ENCODE measurements around the gene DAP. TPM values are rescaled to one million over a fixed set of nuclear protein-coding genes. Genes with fewer than 3 reads are reported as not detected.

Gene DAP
- total RNA-seq, 1 experiment from 2014 or later, result 47.2 TPM

- H4K8ac ChIP-seq (replicated peaks; ENCODE audit: insufficient read length, low read depth, low read length), result no peak overlapping the region
- no peak overlapping the region for H3K14ac ChIP-seq (ENCODE audit: insufficient read depth, low read length)
- no peak overlapping the region for H3K18ac ChIP-seq (ENCODE audit: insufficient read length, low read depth, low read length)
- no peak overlapping the region for H2BK120ac ChIP-seq (ENCODE audit: low read depth, low read length, poor library complexity, severe bottlenecking)
- no peak overlapping the region for H2BK5ac ChIP-seq (ENCODE audit: insufficient read length, low read length)
- WGBS (ENCODE audit: extremely low coverage, insufficient read length, low lambda C conversion rate), result no CpG with 5 or more reads among the region's 3 CpGs
- H3T11ph ChIP-seq (ENCODE audit: low read length), result no peak overlapping the region
- H2BK20ac ChIP-seq (ENCODE audit: low read depth, low read length, poor library complexity, severe bottlenecking), result no peak overlapping the region
- H2BK15ac ChIP-seq (ENCODE audit: low read depth, low read length), result no peak overlapping the region
- H3K9me3 Mint-ChIP-seq, result no peaks in the 10 kb centered on the region
- no peaks in the 10 kb centered on the region for H4K20me1 ChIP-seq (ENCODE audit: control insufficient read depth, insufficient read depth, insufficient read length)
- H3K4me1 ChIP-seq (ENCODE audit: insufficient read depth, low read length), result 0 out of 2 replicates have a peak, but pooled peaks cover 1% of the 10 kb centered on the region
- DNase-seq, result no peak
- H3K23ac ChIP-seq (ENCODE audit: insufficient read length, low read depth, low read length), result no peak overlapping the region
- no peaks in the 10 kb centered on the region for H3K27me3 Mint-ChIP-seq (ENCODE audit: low read depth)
- no peak overlapping the region for H4K5ac ChIP-seq (ENCODE audit: insufficient read length, low read depth, low read length)
- no peak overlapping the region for H3K4me2 ChIP-seq (ENCODE audit: insufficient read depth, insufficient read length, low read length)
- H3K36me3 Mint-ChIP-seq (ENCODE audit: insufficient read depth in 1 of 3, low read depth in 3 of 3), result no peaks in the 10 kb centered on the region
- H3K4ac ChIP-seq (ENCODE audit: low read depth, low read length), result no peak overlapping the region
- no peaks in the 10 kb centered on the region for H3K79me1 ChIP-seq (ENCODE audit: insufficient read depth, low read depth, low read length, poor library complexity, severe bottlenecking)
- H4K91ac ChIP-seq (ENCODE audit: insufficient read length, low read depth, low read length), result no peak overlapping the region
- H3K4me1 Mint-ChIP-seq, result no peaks in the 10 kb centered on the region
- no peak for TF ChIP-seq CTCF (conservative IDR thresholded peaks at IDR 0.05)
- H2BK12ac ChIP-seq (ENCODE audit: insufficient read length, low read depth, low read length), result no peak overlapping the region
- H3K9me3 ChIP-seq (ENCODE audit: control insufficient read depth, low read depth, low read length), result no peaks in the 10 kb centered on the region
- no peak overlapping the region for H2AK5ac ChIP-seq (ENCODE audit: insufficient read length, low read length)
- H3K27me3 ChIP-seq (ENCODE audit: insufficient read depth, low read length), result no peaks in the 10 kb centered on the region
- no peak overlapping the region for H2AFZ ChIP-seq (ENCODE audit: low read length)
- no peaks in the 10 kb centered on the region for H3K79me2 ChIP-seq (ENCODE audit: insufficient read depth, low read length)
- H3K27ac ChIP-seq (ENCODE audit: insufficient read length, low read depth, low read length), result no peak overlapping the region
- no peak overlapping the region for H3K9ac ChIP-seq (ENCODE audit: extremely low read depth, insufficient read length, low read length)
- H3K27ac Mint-ChIP-seq, result no peak overlapping the region
- H3K23me2 ChIP-seq (ENCODE audit: insufficient read length, low read depth, low read length, poor library complexity, severe bottlenecking), result no peaks in the 10 kb centered on the region
- H3K4me3 Mint-ChIP-seq, result no peak overlapping the region
- H3K56ac ChIP-seq (ENCODE audit: insufficient read length, low read depth, low read length), result no peak overlapping the region
Measured at GRCh38 chr5:10789021-10789420, 28.0 kb upstream of the DAP start.

Measured in H9 (cell line).